Psoas muscle (tissue), 8 donors: Measurements from ENCODE around the gene HS3ST4. TPM values are rescaled to one million over a fixed set of nuclear protein-coding genes. Genes with fewer than 3 reads are reported as not detected.

ENCODE experiments used
- ATAC-seq, 4 donors: fragments of 200-7000 bp; cut with Tn5 transposase; one replicate each; pipeline ENCODE4 v1.9.1; 2020; ENCODE audit warnings: moderate library complexity in 3 of 4, mild to moderate bottlenecking in 2 of 4
- DNase-seq, 2 donors: peaks; one replicate each; pipeline ENCODE4 v3.0.0-alpha.2; 2020
- H3K27ac ChIP-seq: fragments of 200-600 bp; one replicate; pipeline ENCODE4 v1.8.0; 2022
- H3K27me3 ChIP-seq, 3 donors: fragments of 200-600 bp in 1 of 3; one replicate each; pipeline versions ENCODE4 v1.6.1 to v1.8.0; 2013 to 2022; ENCODE audit warnings: low read length in 2 of 3, mild to moderate bottlenecking in 2 of 3, moderate library complexity in 1 of 3; ENCODE audit not compliant: insufficient read depth in 3 of 3
- H3K36me3 ChIP-seq, 2 donors: fragments of 200-600 bp in 1 of 2; one replicate each; pipeline versions ENCODE4 v1.6.1 to v1.8.0; 2013 to 2022; ENCODE audit warnings: low read depth in 1 of 2, mild to moderate bottlenecking in 1 of 2, moderate library complexity in 1 of 2; ENCODE audit not compliant: insufficient read depth in 1 of 2
- H3K4me1 ChIP-seq: fragments of 200-600 bp; one replicate; pipeline ENCODE4 v1.8.0; 2022
- H3K4me3 ChIP-seq: fragments of 200-600 bp; one replicate; pipeline ENCODE4 v1.8.0; 2022; ENCODE audit warnings: mild to moderate bottlenecking
- H3K9me3 ChIP-seq: fragments of 200-600 bp; one replicate; pipeline ENCODE4 v1.8.0; 2022
- WGBS, 3 donors: extraction: QIAGEN DNeasy Blood & Tissue Kit; methylation state at CpG; one replicate each; pipeline versions ENCODE4 v1.1.6 to v1.1.7; 2013; 5-methylcytosine and 5-hydroxymethylcytosine counted together
- intact Hi-C, 2 donors: fragments of 100-400 bp; cut with DNase I; formaldehyde crosslinking; loops; one replicate each; pipeline versions ENCODE4 v1.11.0 to v1.14.2; 2022
- polyA plus RNA-seq, 3 donors: library from polyadenylated mRNA; stranded (reverse); fragments of 200-250 nt; gene quantifications; one replicate each; pipeline ENCODE4 v1.2.3, GENCODE V29; 2013
- total RNA-seq, 4 donors: library from RNA; stranded (reverse); fragmentation: NEBNext Ultra II Directional in 2 of 4; extraction: Animal tissue kit (Norgen Biotek cat#: 25700) in 2 of 4; gene quantifications; one replicate each; pipeline versions ENCODE4 v1.2.1 to v1.2.4, GENCODE V29; 2021 to 2023
- TF ChIP-seq, protein P1 (sequence below): fragments of 200-600 bp; IDR thresholded peaks from one replicate; pipeline ENCODE4 v1.8.0; 2022; ENCODE audit warnings: antibody characterized with exemption
- donor health status: healthy with polysubstance abuse.
- donor health status: DM: no; HTN: no; CAD: no; lungs with moderate emphysema.
- donor health status: Bipolar disorder and iron deficiency.
- donor health status: healthy.
- donor health status: DM: yes; HTN: yes; CAD: no.
- donor health status: DM: no; HTN: no; CAD: no.
- donor health status: DM: no; HTN: no; CAD: no.
- donor health status: DM: yes; HTN: yes; CAD: no.

HS3ST4 gene
- total and polyA plus RNA-seq, 7 donors = 0.01 TPM; not detected in 6

DNA sequence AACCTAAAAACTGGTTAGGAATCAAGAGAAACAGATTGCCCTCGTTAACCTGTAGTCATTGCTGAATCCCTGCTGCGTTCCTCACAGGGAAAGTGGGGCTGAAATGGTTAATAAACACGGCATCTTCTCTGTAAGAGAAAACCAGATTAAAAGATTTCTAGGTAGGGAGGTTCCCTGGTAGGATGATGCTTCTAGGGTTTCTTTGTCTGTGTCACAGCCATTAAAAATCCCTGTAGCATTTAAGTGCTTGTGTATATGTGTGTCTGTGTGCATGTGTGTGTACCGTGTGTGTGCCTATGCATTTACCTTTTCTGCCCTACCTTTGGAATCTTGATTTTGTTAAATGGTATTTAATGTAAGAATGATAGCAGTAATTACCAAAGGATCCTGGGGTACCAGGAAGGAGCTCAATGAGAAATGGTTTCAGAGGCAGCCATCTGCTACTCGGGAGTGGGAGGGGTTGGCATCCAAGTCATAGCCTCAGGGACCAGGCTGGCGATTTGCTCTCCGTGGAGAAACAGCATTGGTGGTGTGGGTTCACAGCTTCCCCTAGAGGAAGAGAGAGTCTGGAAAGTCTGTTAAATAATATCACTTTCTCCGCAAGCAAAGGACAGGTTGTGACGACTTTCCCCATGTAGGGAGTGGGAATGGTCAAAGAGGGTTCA is 177.1 kb downstream of the HS3ST4 start:
- H3K27me3 ChIP-seq = no peaks in the 10 kb centered on the region
- no peaks in the 10 kb centered on the region for H3K4me1 ChIP-seq
- no peak overlapping the region for H3K27ac ChIP-seq
- H3K4me3 ChIP-seq = no peak overlapping the region
- no peak for ATAC-seq
- peaks cover 3% of the 10 kb centered on the region for H3K9me3 ChIP-seq
- intact Hi-C loops = no loop called here
- WGBS, 3 donors = 32 to 39% (median 36%) methylated on average over 9 of the region's 9 CpGs
- TF ChIP-seq, protein P1, sequence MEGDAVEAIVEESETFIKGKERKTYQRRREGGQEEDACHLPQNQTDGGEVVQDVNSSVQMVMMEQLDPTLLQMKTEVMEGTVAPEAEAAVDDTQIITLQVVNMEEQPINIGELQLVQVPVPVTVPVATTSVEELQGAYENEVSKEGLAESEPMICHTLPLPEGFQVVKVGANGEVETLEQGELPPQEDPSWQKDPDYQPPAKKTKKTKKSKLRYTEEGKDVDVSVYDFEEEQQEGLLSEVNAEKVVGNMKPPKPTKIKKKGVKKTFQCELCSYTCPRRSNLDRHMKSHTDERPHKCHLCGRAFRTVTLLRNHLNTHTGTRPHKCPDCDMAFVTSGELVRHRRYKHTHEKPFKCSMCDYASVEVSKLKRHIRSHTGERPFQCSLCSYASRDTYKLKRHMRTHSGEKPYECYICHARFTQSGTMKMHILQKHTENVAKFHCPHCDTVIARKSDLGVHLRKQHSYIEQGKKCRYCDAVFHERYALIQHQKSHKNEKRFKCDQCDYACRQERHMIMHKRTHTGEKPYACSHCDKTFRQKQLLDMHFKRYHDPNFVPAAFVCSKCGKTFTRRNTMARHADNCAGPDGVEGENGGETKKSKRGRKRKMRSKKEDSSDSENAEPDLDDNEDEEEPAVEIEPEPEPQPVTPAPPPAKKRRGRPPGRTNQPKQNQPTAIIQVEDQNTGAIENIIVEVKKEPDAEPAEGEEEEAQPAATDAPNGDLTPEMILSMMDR = no peak
- no peak for DNase-seq
- H3K36me3 ChIP-seq = no peaks in the 10 kb centered on the region

DNA sequence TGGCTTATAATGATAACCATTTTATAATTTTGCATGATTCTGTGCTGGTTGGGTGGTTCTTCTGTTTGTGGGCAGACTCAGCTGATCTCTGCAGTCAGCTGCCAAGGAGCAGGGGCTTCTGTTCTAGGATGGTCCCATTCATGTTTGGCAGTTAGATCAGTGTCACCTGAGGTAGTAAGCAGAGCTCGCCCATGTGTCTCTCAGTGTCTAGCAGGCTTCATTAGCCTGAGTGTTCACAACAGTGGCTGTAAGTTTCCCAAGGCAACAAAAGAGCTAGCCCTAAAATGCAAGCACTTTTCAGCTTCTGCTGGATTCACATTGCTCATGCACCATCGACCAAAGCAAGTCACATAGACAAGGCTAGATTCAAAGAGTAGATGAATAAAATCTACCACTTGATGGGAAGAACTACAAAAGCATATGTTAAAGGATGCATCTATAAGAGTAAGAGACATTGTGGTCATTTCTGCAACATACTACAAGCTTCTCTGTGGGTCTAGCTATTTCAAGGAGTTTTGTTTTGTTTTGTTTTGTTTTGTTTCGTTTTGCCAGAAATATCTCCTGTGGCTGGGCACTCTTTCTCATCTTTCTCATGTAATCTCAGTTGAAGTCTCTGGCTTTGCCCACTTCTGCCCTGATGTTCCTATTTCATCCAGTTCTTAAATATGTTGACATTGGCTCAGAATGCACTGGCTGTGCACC is 180.8 kb downstream of the HS3ST4 start:
- WGBS, 3 donors = 71 to 76% (median 74%) methylated on average over 3 of the region's 3 CpGs
- TF ChIP-seq, protein P1 = no peak
- H3K27me3 ChIP-seq = no peaks in the 10 kb centered on the region
- H3K36me3 ChIP-seq = no peaks in the 10 kb centered on the region
- H3K4me1 ChIP-seq = no peaks in the 10 kb centered on the region
- H3K9me3 ChIP-seq = no peaks in the 10 kb centered on the region
- H3K4me3 ChIP-seq = no peak overlapping the region
- no peak overlapping the region for H3K27ac ChIP-seq
- intact Hi-C loops = no loop called here
- DNase-seq = no peak
- no peak for ATAC-seq

DNA sequence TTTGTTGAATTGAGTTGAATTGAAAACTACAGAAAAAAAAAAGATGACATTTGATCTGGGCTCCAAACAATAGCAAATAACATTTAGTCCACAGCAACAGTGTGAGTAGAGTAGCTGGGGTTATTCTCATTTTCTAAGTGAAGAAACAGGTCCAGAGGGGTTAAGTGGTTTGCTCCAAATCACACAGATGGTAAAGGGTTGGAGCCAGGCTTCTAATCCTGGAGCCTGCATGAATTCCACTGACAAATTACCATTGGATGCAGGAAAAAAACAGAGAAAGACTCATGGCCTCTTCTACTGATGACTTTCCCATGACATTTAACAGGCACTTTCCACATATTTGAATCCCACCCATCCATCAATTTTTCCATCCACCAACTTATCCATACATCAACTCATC is 182.4 kb downstream of the HS3ST4 start:
- intact Hi-C loops = no loop called here
- Histone ChIP-seq H3K4me3 (no peak overlapping the region), H3K4me1 (no peaks in the 10 kb centered on the region), H3K27me3 (no peaks in the 10 kb centered on the region), H3K27ac (no peak overlapping the region), H3K36me3 (no peaks in the 10 kb centered on the region), H3K9me3 (no peaks in the 10 kb centered on the region)
- ATAC-seq = no peak
- DNase-seq = no peak
- TF ChIP-seq, protein P1 = no peak

DNA sequence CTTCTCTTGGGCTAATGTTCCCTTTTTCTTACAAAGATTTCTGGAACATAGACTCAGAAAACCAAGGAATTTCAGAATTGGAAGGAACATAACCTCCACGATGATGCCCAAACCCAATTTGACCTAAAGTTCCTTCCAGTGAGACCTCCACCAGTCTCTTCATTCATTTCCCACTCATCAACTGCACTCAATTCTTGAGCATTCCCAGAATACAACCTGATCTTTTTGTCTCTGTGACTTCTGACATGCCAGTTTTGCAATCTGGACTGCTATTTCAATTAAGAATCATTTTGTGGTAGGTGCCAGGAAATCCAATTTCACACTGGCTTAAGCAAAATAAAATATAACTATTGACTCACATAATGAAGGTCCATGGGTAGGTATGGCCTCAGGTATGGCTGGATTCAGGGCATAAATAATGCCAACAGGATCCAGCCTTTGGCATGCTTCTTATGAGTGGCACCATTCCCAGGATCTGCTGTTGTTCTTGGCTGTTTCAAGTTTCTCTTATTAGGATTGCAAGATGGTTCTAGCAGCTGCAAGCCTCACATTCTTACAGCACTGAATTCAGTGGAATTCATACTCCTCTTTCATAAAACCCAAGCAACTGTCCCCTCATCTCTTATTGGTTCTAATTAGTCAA is 184.3 kb downstream of the HS3ST4 start:
- WGBS, 3 donors = 40 to 53% (median 46%) methylated on average over 1 of the region's 1 CpG
- Histone ChIP-seq H3K9me3 (no peaks in the 10 kb centered on the region), H3K4me3 (no peak overlapping the region), H3K4me1 (no peaks in the 10 kb centered on the region), H3K36me3 (no peaks in the 10 kb centered on the region), H3K27ac (no peak overlapping the region), H3K27me3 (no peaks in the 10 kb centered on the region)
- TF ChIP-seq, protein P1 = no peak
- DNase-seq (no peak), ATAC-seq (no peak)
- intact Hi-C loops = no loop called here
